Esophagus muscularis mucosa (tissue), 4 donors: ENCODE results near the gene DHX16.

Source experiments
- EP300 ChIP-seq: sonication (generic); formaldehyde crosslinking; IDR thresholded peaks from one replicate; pipeline ENCODE4 v1.6.1; 2017; ENCODE audit warnings: antibody characterized with exemption
- POLR2A ChIP-seq: fragments of 450-650 bp; IDR thresholded peaks from one replicate; pipeline ENCODE4 v1.6.1; 2017; ENCODE audit warnings: antibody characterized with exemption, moderate library complexity, mild to moderate bottlenecking, low read depth
- POLR2AphosphoS5 ChIP-seq, 2 donors: sonication (generic); formaldehyde crosslinking; IDR thresholded peaks; one replicate each; pipeline ENCODE4 v1.6.1; 2017; ENCODE audit warnings: antibody characterized with exemption in 2 of 2
- TF ChIP-seq, protein P1 (sequence below), 3 experiments: fragments of 200-600 bp in 2 of 3; fragments of 450-650 bp in 1 of 3; sonication (generic) in 2 of 3; IDR thresholded peaks; one replicate each; pipeline ENCODE4 v1.5.1; 2017 to 2019; ENCODE audit warnings: antibody characterized with exemption in 3 of 3, mild to moderate bottlenecking in 2 of 3, moderate library complexity in 1 of 3

GRCh38 chr6:30711758-30712380 lies 39.1 kb upstream of the DHX16 start:
- TF ChIP-seq EP300, result no peak
- TF ChIP-seq POLR2AphosphoS5 (IDR thresholded peaks at IDR 0.05), result no peak
- TF ChIP-seq POLR2A, result no peak
- TF ChIP-seq, protein P1, sequence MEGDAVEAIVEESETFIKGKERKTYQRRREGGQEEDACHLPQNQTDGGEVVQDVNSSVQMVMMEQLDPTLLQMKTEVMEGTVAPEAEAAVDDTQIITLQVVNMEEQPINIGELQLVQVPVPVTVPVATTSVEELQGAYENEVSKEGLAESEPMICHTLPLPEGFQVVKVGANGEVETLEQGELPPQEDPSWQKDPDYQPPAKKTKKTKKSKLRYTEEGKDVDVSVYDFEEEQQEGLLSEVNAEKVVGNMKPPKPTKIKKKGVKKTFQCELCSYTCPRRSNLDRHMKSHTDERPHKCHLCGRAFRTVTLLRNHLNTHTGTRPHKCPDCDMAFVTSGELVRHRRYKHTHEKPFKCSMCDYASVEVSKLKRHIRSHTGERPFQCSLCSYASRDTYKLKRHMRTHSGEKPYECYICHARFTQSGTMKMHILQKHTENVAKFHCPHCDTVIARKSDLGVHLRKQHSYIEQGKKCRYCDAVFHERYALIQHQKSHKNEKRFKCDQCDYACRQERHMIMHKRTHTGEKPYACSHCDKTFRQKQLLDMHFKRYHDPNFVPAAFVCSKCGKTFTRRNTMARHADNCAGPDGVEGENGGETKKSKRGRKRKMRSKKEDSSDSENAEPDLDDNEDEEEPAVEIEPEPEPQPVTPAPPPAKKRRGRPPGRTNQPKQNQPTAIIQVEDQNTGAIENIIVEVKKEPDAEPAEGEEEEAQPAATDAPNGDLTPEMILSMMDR (IDR thresholded peaks at IDR 0.05), result no peak
